CD14-positive monocyte (primary cell): Measurements from ENCODE around the gene NBPF1. TPM values are rescaled to one million over a fixed set of nuclear protein-coding genes. Genes with fewer than 3 reads are reported as not detected.
"Not testable (repeated sequence)": the region's sequence is repeated elsewhere in the genome, so short reads cannot be mapped to it uniquely, and the experiment has no call there.

Experiments used
- DNase-seq, 3 donors: peaks; one replicate each; pipeline ENCODE4 v3.0.0-alpha.2; 2011 to 2022
- H2AFZ ChIP-seq: 2 replicates; pipeline ENCODE4 v1.6.0; 2012; ENCODE audit warnings: mild to moderate bottlenecking, low read depth, low read length, inconsistent platforms; ENCODE audit not compliant: insufficient read depth, poor library complexity, severe bottlenecking
- H3K27ac ChIP-seq, 2 donors: 1 replicate in 1 of 2; 2 replicates in 1 of 2; pipeline ENCODE4 v1.5.1; 2012 to 2013; ENCODE audit warnings: low read length in 2 of 2, control low read depth in 1 of 2, inconsistent platforms in 1 of 2, low read depth in 1 of 2, mild to moderate bottlenecking in 1 of 2
- H3K27me3 ChIP-seq, 2 donors: one replicate each; pipeline versions ENCODE4 v1.6.0 to v1.6.1; 2011 to 2013; ENCODE audit warnings: low read length in 2 of 2; ENCODE audit not compliant: control insufficient read depth in 2 of 2, insufficient read depth in 2 of 2
- H3K36me3 ChIP-seq, 2 donors: replicated peaks in 1 of 2; 1 replicate in 1 of 2; 2 replicates in 1 of 2; pipeline versions ENCODE4 v1.5.1 to v1.6.1; 2012 to 2013; ENCODE audit warnings: low read length in 2 of 2, control low read depth in 1 of 2, inconsistent platforms in 1 of 2, mild to moderate bottlenecking in 1 of 2; ENCODE audit not compliant: insufficient read depth in 2 of 2, control insufficient read depth in 1 of 2
- H3K4me1 ChIP-seq, 2 donors: 1 replicate in 1 of 2; 2 replicates in 1 of 2; pipeline versions ENCODE4 v1.5.1 to v1.6.1; 2012 to 2013; ENCODE audit warnings: low read length in 2 of 2, control low read depth in 1 of 2, inconsistent platforms in 1 of 2, mild to moderate bottlenecking in 1 of 2, moderate library complexity in 1 of 2; ENCODE audit not compliant: insufficient read depth in 2 of 2, control insufficient read depth in 1 of 2
- H3K4me2 ChIP-seq: replicated peaks from 2 replicates; pipeline ENCODE3; 2012; ENCODE audit warnings: low read length, moderate library complexity, mild to moderate bottlenecking; ENCODE audit not compliant: poor library complexity, severe bottlenecking; ENCODE audit errors: extremely low read depth
- H3K4me3 ChIP-seq, 3 experiments: fragments of 200-600 bp in 1 of 3; sonication (generic) in 1 of 3; replicated peaks in 1 of 3; 1 replicate in 2 of 3; 2 replicates in 1 of 3; pipeline ENCODE4 v1.5.1; 2011 to 2013; ENCODE audit warnings: low read length in 3 of 3, mild to moderate bottlenecking in 3 of 3, control low read depth in 2 of 3, low read depth in 2 of 3, inconsistent platforms in 1 of 3, moderate library complexity in 1 of 3
- H3K79me2 ChIP-seq: 2 replicates; pipeline ENCODE4 v1.6.0; 2012; ENCODE audit warnings: mild to moderate bottlenecking, control low read depth, inconsistent platforms, low read length, moderate library complexity; ENCODE audit not compliant: insufficient read depth
- H3K9ac ChIP-seq: 2 replicates; pipeline ENCODE4 v1.6.0; 2017; ENCODE audit warnings: low read length, mild to moderate bottlenecking; ENCODE audit not compliant: insufficient read depth, poor library complexity, severe bottlenecking
- H3K9me3 ChIP-seq, 2 donors: replicated peaks in 1 of 2; 1 replicate in 1 of 2; 2 replicates in 1 of 2; pipeline versions ENCODE4 v1.5.1 to v1.6.1; 2012 to 2013; ENCODE audit warnings: low read length in 2 of 2, control low read depth in 1 of 2; ENCODE audit not compliant: control insufficient read depth in 1 of 2, insufficient read depth in 1 of 2
- H4K20me1 ChIP-seq: 2 replicates; pipeline ENCODE4 v1.6.0; 2012; ENCODE audit warnings: mild to moderate bottlenecking, low read length, control low read depth, moderate library complexity; ENCODE audit not compliant: insufficient read depth
- H3K27ac Mint-ChIP-seq, 7 donors: one replicate each; pipeline ENCODE4 v1.8.0; 2020; ENCODE audit warnings: mild to moderate bottlenecking in 7 of 7, mixed read lengths in 7 of 7, moderate library complexity in 6 of 7, inconsistent platforms in 2 of 7
- H3K27me3 Mint-ChIP-seq, 3 donors: one replicate each; pipeline ENCODE4 v1.8.0; 2021 to 2022; ENCODE audit warnings: low read depth in 3 of 3, mild to moderate bottlenecking in 3 of 3, mixed read lengths in 3 of 3, moderate library complexity in 3 of 3, inconsistent platforms in 1 of 3
- H3K36me3 Mint-ChIP-seq, 2 donors: one replicate each; pipeline ENCODE4 v1.8.0; 2020; ENCODE audit warnings: mixed read lengths in 2 of 2, inconsistent platforms in 1 of 2, mild to moderate bottlenecking in 1 of 2
- H3K4me1 Mint-ChIP-seq: one replicate; pipeline ENCODE4 v1.8.0; 2020; ENCODE audit warnings: mild to moderate bottlenecking, mixed read lengths
- H3K4me3 Mint-ChIP-seq, 2 donors: one replicate each; pipeline ENCODE4 v1.8.0; 2020; ENCODE audit warnings: mild to moderate bottlenecking in 2 of 2, mixed read lengths in 2 of 2, moderate library complexity in 1 of 2
- H3K9me3 Mint-ChIP-seq, 7 donors: one replicate each; pipeline ENCODE4 v1.8.0; 2020 to 2022; ENCODE audit warnings: mixed read lengths in 7 of 7, mild to moderate bottlenecking in 6 of 7, moderate library complexity in 6 of 7, inconsistent platforms in 2 of 7
- WGBS: methylation state at CpG from one replicate; pipeline ENCODE4 v1.1.5; 2013; ENCODE audit warnings: missing lambda C conversion rate; ENCODE audit not compliant: insufficient coverage; 5-methylcytosine and 5-hydroxymethylcytosine counted together
- intact Hi-C, 2 donors: fragments of 100-400 bp; cut with micrococcal nuclease; formaldehyde crosslinking; loops; one replicate each; pipeline versions ENCODE4 v1.15.0 to v1.15.1; 2023
- polyA plus RNA-seq, 3 donors: library from polyadenylated mRNA; depleted of rRNA in 1 of 3; unstranded in 2 of 3; stranded (reverse) in 1 of 3; fragments of 300-500 nt in 2 of 3; fragments of >200 nt in 1 of 3; fragmentation: Illumina TruSeq in 2 of 3; gene quantifications; 1 replicate in 2 of 3; 2 replicates in 1 of 3; pipeline ENCODE4 v1.2.3, GENCODE V29; 2012 to 2021

The NBPF1 gene
- polyA plus RNA-seq, 3 donors: 2.6 to 9.0 (median 4.3) TPM

DNA sequence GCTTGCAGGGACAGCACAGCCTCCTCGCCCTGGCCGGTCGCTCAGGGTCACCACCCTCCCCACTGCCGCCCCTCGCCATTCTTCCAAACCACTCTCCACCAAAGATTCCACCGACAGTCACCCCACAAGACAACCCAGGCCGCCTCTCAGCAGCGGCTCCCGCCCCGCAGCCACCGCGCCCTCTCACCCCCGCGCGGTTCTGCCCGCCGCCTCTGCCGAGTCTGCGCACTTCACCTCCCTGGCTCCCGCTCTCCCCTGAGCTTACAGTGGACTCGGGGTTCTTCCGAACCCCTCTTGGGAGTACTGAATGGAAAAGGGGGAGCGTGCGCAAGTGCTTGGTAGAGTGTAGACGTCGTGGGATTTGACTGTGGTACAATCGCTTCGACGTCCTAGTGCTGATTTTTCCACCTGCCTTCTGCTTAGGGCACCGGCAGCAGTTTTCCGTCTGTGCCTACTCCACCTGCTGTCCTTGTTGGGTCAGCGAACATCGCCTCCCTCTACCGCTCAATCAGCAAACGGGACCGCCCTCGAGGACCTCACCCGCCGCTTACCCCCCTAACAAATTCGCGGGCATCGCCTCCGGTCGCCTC, 79.0 kb downstream of the NBPF1 start:
- DNase-seq, H2AFZ ChIP-seq, H3K4me1 ChIP-seq, H3K9ac ChIP-seq, H3K4me2 ChIP-seq, H3K36me3 Mint-ChIP-seq, H3K27ac ChIP-seq, H3K27ac Mint-ChIP-seq, H4K20me1 ChIP-seq, H3K9me3 ChIP-seq, H3K79me2 ChIP-seq, H3K4me3 ChIP-seq, H3K36me3 ChIP-seq, intact Hi-C loops: not testable (repeated sequence)
- H3K27me3 ChIP-seq: peaks cover 11 to 32% of the 10 kb centered on the region in 2 donors
- Mint-ChIP-seq H3K4me1 (peaks cover 20% of the 10 kb centered on the region), H3K9me3 (peaks cover 0 to 24% (median 8%) of the 10 kb centered on the region in 7 donors), H3K4me3 (peak overlapping the region; percentile 42 to 61), H3K27me3 (peaks cover 44 to 56% (median 48%) of the 10 kb centered on the region in 3 donors)
- 26% methylated on average over 6 of the region's 44 CpGs for WGBS

DNA sequence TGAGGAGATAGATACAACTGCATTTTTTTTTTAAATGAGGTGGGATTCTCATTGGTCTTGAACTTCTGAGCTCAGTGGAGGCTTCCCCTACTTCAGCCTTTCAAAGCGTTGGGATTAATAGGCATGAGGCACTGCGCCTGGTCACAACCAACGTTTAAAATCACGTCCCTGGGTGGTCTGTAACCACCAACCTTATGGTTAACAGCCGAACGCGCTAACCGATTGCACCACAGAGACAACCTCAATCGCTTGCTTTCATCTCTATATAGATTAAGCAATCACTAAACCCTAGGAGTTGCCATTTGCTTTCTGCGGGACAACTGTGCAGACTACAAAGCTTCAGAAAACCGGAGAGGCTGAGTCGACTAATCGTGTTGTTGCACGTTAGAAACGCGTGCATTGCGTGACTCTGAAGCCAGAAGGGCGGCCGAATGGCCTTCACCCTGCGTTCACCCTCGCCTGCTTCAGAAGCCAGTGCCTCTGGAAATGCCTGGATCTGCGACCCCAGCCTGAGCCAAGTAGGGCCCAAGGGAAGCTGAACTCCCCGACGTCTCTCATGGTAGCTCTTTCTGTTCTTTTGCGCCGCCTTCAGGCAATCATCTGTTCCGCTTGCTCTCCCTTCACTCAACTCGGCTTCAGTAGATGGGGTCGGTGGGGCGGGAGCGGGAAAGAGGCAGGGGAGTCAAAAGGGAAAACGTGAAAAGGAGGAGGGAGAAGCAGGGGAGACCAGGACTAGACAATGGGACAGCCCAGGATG, 81.0 kb downstream of the NBPF1 start:
- H3K36me3 Mint-ChIP-seq, H3K79me2 ChIP-seq, H3K4me1 ChIP-seq, H3K9ac ChIP-seq, H3K4me3 ChIP-seq, H3K9me3 ChIP-seq, DNase-seq, H4K20me1 ChIP-seq, H3K27ac Mint-ChIP-seq, H3K27ac ChIP-seq, H3K36me3 ChIP-seq, H3K4me2 ChIP-seq, intact Hi-C loops, H2AFZ ChIP-seq: not testable (repeated sequence)
- WGBS: 67% methylated on average over 13 of the region's 32 CpGs
- H3K27me3 ChIP-seq: peaks cover 11 to 32% of the 10 kb centered on the region in 2 donors
- Mint-ChIP-seq H3K4me1 (peaks cover 20% of the 10 kb centered on the region), H3K27me3 (peaks cover 44 to 59% (median 48%) of the 10 kb centered on the region in 3 donors), H3K9me3 (peaks cover 0 to 24% (median 8%) of the 10 kb centered on the region in 7 donors), H3K4me3 (peak overlapping the region in 1 of 2 donors; percentile 63)

DNA sequence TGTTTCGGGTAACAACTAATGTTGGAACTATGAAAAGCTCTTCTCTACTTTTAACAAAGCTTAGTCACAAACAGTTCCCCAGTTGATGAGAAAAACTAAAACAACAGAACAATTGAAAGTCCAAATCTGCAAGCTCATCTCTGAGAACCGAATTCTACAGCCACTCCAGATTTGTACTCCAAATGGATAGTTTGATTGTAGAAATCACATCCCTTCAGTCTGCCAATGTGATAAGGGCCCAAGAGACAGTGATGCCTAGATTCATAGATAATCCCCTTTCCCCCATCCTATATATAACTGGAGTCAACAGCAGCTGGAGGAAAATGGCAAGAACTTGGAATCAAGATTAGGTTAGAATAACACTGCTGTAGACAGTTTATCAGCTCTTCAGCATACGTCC, 85.0 kb downstream of the NBPF1 start:
- H3K9me3 ChIP-seq, H3K79me2 ChIP-seq, DNase-seq, H3K4me1 Mint-ChIP-seq, H4K20me1 ChIP-seq, H3K36me3 ChIP-seq, H3K4me1 ChIP-seq, intact Hi-C loops, H2AFZ ChIP-seq, H3K9ac ChIP-seq, H3K36me3 Mint-ChIP-seq, H3K27me3 ChIP-seq, H3K27ac Mint-ChIP-seq, H3K4me3 Mint-ChIP-seq, H3K27ac ChIP-seq, H3K4me3 ChIP-seq, H3K4me2 ChIP-seq: not testable (repeated sequence)
- peaks cover 0 to 12% (median 0%) of the 10 kb centered on the region in 7 donors for H3K9me3 Mint-ChIP-seq
- WGBS: 80% methylated on average over 1 of the region's 3 CpGs
- H3K27me3 Mint-ChIP-seq: peaks cover 20 to 35% (median 30%) of the 10 kb centered on the region in 3 donors

DNA sequence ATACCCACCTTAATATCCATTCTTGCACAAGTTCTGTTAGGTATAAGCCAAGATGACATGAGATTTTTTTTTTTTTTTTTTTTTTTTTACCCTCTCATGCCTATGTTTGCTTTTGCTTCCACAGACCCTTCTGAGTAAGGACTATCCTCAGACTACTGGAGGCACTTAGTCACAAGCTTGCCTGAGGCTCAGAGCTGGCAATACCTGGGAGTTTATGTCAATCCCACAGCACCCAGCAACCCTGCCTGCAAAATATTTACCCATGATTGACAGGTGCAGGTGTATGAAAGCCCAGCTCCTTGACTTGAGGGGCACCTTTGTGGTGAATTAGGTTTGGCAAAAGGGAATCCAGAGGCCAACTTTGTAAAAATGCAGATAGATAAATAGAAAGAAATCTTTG, 87.6 kb downstream of the NBPF1 start:
- H3K9me3 ChIP-seq, H3K36me3 ChIP-seq, H3K36me3 Mint-ChIP-seq, H3K4me1 Mint-ChIP-seq, H3K79me2 ChIP-seq, H3K9ac ChIP-seq, H3K4me1 ChIP-seq, intact Hi-C loops, H3K4me2 ChIP-seq, H3K27ac Mint-ChIP-seq, H3K27ac ChIP-seq, H4K20me1 ChIP-seq, H3K4me3 Mint-ChIP-seq, H3K4me3 ChIP-seq, H3K9me3 Mint-ChIP-seq, DNase-seq, H2AFZ ChIP-seq, H3K27me3 ChIP-seq: not testable (repeated sequence)
- H3K27me3 Mint-ChIP-seq: peaks cover 11 to 23% (median 22%) of the 10 kb centered on the region in 3 donors
